Stomach (tissue), 4 donors: ENCODE measurements around the gene HOXD1.

Experiments used
- POLR2A ChIP-seq, 4 donors: fragments of 450-650 bp; IDR thresholded peaks; one replicate each; pipeline ENCODE4 v1.6.1; 2016; ENCODE audit warnings: antibody characterized with exemption in 4 of 4, control low read depth in 2 of 4, mild to moderate bottlenecking in 1 of 4, moderate library complexity in 1 of 4
- POLR2AphosphoS5 ChIP-seq, 3 donors: sonication (generic); formaldehyde crosslinking; IDR thresholded peaks; one replicate each; pipeline ENCODE4 v1.6.1; 2016; ENCODE audit warnings: antibody characterized with exemption in 3 of 3

DNA sequence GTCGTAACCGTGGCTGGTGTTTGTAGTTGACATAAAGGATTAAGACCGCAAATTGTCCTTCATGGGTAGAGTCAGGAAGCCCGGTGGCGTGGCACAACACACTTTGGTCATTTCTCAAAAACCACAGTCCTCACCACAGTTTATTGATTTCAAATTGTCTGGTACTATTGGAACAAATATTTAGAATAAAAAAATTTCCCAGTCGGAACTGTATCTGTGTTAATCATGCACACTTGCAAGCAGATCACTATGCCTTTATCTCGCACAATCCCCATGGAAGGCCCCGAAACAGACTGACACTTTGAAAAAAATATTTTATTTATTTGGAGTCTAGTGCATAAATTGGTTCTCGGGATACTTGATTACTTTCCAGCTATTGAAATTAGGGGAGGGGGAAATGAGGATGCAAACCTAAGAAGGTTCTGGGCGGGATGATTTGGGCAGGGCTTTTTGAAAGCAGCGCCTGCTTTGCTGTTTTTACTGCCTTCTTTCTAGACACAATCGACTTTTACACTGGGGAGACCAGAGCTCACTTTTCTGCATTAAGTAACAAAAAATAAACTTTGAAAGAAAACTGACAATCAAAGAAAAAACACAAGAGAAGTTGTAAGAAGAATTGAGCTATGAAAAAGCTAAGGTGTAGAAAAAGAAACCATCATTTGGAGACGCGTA lies 15.4 kb upstream of the HOXD1 start:
- TF ChIP-seq POLR2AphosphoS5 (IDR thresholded peaks at IDR 0.05) (no peak), POLR2A (IDR thresholded peaks at IDR 0.05) (no peak)
